Fibroblast of pulmonary artery (primary cell): ENCODE data around the gene KRT76.
"Not testable (repeated sequence)": the region's sequence is repeated elsewhere in the genome, so short reads cannot be mapped to it uniquely, and the experiment has no call there.

Source experiments
- DNase-seq: peaks from one replicate; pipeline ENCODE4 v3.0.0-alpha.2; 2010; ENCODE audit warnings: low read depth
- H3K4me3 ChIP-seq: replicated peaks from 2 replicates; pipeline ENCODE4 v1.5.1; 2011; ENCODE audit warnings: low read depth, mild to moderate bottlenecking, control low read depth, low read length, moderate library complexity
- CTCF ChIP-seq: IDR thresholded peaks from 2 replicates; pipeline ENCODE4 v1.5.1; 2011; ENCODE audit warnings: mild to moderate bottlenecking, control low read depth, low read length, inconsistent platforms; ENCODE audit errors: missing control alignments

KRT76 gene

GRCh38 chr12:52766351-52767019, 10.7 kb downstream of the KRT76 start:
- no peak overlapping the region for H3K4me3 ChIP-seq
- TF ChIP-seq CTCF = no peak
- DNase-seq = no peak

GRCh38 chr12:52765702-52766101, 11.4 kb downstream of the KRT76 start:
- TF ChIP-seq CTCF = no peak

GRCh38 chr12:52763991-52764390, 13.2 kb downstream of the KRT76 start:
- DNase-seq = no peak
- no peak overlapping the region for H3K4me3 ChIP-seq
- no peak for TF ChIP-seq CTCF

More at GRCh38 chr12:52765702-52766101, 11.4 kb downstream of the KRT76 start:
- no peak for DNase-seq
- no peak overlapping the region for H3K4me3 ChIP-seq

DNA sequence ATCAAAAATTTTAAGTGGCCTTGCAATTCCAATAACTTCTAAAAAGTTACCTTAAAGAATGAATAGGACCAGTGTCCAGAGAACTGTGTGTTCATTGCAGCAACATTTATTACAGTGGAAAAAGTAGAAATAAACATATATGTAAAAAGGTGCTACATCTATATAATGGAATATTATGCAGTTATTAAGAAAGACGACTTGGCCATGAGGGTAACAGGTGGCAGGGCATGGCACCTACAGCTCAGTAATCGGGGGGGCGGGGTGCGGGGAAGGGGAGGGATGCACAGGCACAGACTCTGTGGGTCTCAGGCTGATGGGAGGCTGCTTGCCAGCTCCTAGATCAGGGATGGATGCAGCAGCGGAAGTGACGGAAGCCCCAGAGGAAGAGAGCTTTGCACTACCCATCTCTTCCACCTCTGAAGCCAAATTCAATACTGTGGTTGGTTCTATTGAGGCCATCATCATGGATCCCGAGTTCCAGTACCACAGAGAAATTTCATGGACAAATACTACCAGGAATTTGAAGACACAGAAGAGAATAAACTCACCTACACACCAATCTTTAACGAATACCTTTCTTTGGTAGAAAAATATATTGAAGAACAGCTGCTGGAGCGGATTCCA, 14.0 kb downstream of the KRT76 start:
- DNase-seq = no peak
- TF ChIP-seq CTCF = no peak
- no peak overlapping the region for H3K4me3 ChIP-seq

- TF ChIP-seq CTCF = no peak
Observed at GRCh38 chr12:52761802-52762201, 15.3 kb downstream of the KRT76 start.

DNA sequence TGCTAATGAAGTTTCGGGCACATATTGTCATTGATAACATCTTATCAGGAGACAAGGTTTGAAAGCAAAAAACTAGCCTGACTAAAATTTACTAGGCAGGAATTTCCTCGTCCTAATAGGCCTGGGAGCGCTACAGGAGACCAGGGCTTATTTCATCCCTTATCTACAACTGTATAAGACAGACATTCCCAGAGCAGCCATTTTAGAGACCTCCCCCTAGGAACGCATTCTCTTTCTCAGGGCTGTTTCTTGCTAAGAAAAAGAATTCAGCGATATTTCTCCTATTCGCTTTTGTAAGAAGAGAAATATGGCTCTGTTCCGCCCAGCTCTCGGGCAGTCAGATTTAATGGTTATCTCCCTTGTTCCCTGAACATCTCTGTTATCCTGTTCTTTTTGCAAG, 15.9 kb downstream of the KRT76 start:
- DNase-seq, H3K4me3 ChIP-seq: not testable (repeated sequence)

More at GRCh38 chr12:52761802-52762201, 15.3 kb downstream of the KRT76 start:
- DNase-seq = no peak
- H3K4me3 ChIP-seq = no peak overlapping the region

GRCh38 chr12:52760623-52761022, 16.5 kb downstream of the KRT76 start:
- DNase-seq = no peak
- no peak overlapping the region for H3K4me3 ChIP-seq
- TF ChIP-seq CTCF = no peak
